GM12878 (cell line): ENCODE data around the gene CSRP3. TPM values are rescaled to one million over a fixed set of nuclear protein-coding genes. Genes with fewer than 3 reads are reported as not detected.
A peak's percentile ranks its signal among the peaks of the same experiment; 100 is the strongest.

Source experiments
- ATAC-seq: fragments of 200-7000 bp; cut with Tn5 transposase; 3 replicates; pipeline ENCODE4 v1.9.1; 2020; ENCODE audit warnings: mild to moderate bottlenecking, moderate library complexity
- BruUV-seq: library from RNA; stranded (reverse); fragments of 400-500 nt; replicated peaks from 2 replicates; lab custom pipeline; 2021; lab: Mats Ljungman, UMichigan
- CTCF ChIA-PET: fragments of 300-600 bp; sonication (Branson Sonifier 250); formaldehyde crosslinking; extraction: SDS; loops from one replicate; lab custom pipeline; 2021; ENCODE audit warnings: inconsistent platforms; lab: Yijun Ruan, JAX
- POLR2A ChIA-PET: fragments of 350-600 bp; formaldehyde crosslinking; extraction: SDS; loops from one replicate; lab custom pipeline; 2021; ENCODE audit warnings: inconsistent platforms; lab: Charles Lee
- RAD21 ChIA-PET: fragments of 300-600 bp; sonication (Branson Sonifier 250); formaldehyde crosslinking; loops from one replicate; lab custom pipeline; 2023; ENCODE audit warnings: antibody characterized with exemption; ENCODE audit not compliant: unreplicated experiment; lab: Charles Lee
- SMC1A ChIA-PET: fragments of 300-600 bp; sonication (Branson Sonifier 250); formaldehyde crosslinking; loops from one replicate; lab custom pipeline; 2023; ENCODE audit not compliant: unreplicated experiment, uncharacterized antibody; lab: Charles Lee
- DNase-seq: peaks from one replicate; pipeline ENCODE4 v3.0.0-alpha.2; 2011; ENCODE audit warnings: low read depth, low spot score
- FAIRE-seq: peaks from 3 replicates; lab custom pipeline; 2011; peaks lifted over from hg19 to GRCh38; lab: Jason Lieb, UNC
- H2AFZ ChIP-seq: 2 replicates; pipeline ENCODE4 v1.6.0; 2011; ENCODE audit warnings: low read depth, low read length, control low read depth; ENCODE audit not compliant: control insufficient read depth
- H3K27ac ChIP-seq: 2 replicates; pipeline ENCODE4 v1.5.1; 2011; ENCODE audit warnings: control low read depth; ENCODE audit not compliant: control insufficient read depth, insufficient read depth
- H3K27me3 ChIP-seq, 2 experiments: replicated peaks in 1 of 2; 2 replicates each; pipeline versions ENCODE4 v1.6.0 to v1.6.1; 2011; ENCODE audit warnings: low read length in 1 of 2; ENCODE audit not compliant: control insufficient read depth in 2 of 2, insufficient read depth in 2 of 2
- H3K36me3 ChIP-seq, 2 experiments: 2 replicates each; pipeline ENCODE4 v1.5.1; 2011; ENCODE audit warnings: low read length in 1 of 2; ENCODE audit not compliant: control insufficient read depth in 2 of 2, insufficient read depth in 2 of 2
- H3K4me1 ChIP-seq: 2 replicates; pipeline ENCODE4 v1.6.1; 2011; ENCODE audit warnings: mild to moderate bottlenecking, low read length, moderate library complexity, mixed read lengths; ENCODE audit not compliant: control insufficient read depth, insufficient read depth
- H3K4me2 ChIP-seq: 2 replicates; pipeline ENCODE4 v1.6.0; 2011; ENCODE audit warnings: control low read depth; ENCODE audit not compliant: control insufficient read depth, insufficient read depth
- H3K4me3 ChIP-seq: fragments of 200-600 bp; sonication (generic); 2 replicates; pipeline ENCODE4 v1.5.1; 2016
- H3K79me2 ChIP-seq: 2 replicates; pipeline ENCODE4 v1.6.0; 2011; ENCODE audit warnings: low read length; ENCODE audit not compliant: control insufficient read depth, insufficient read depth
- H3K9ac ChIP-seq: 2 replicates; pipeline ENCODE4 v1.8.0; 2011; ENCODE audit warnings: low read length, control low read depth, mixed read lengths; ENCODE audit not compliant: control insufficient read depth, insufficient read depth
- H3K9me3 ChIP-seq: replicated peaks from 3 replicates; pipeline ENCODE4 v1.5.1; 2011; ENCODE audit warnings: mild to moderate bottlenecking, low read length; ENCODE audit not compliant: control insufficient read depth, insufficient read depth
- H4K20me1 ChIP-seq: 2 replicates; pipeline ENCODE4 v1.6.0; 2011; ENCODE audit not compliant: control insufficient read depth, insufficient read depth
- BHLHE40 ChIP-seq, 2 experiments: fragments of 450-650 bp in 1 of 2; IDR thresholded peaks; 2 replicates each; pipeline ENCODE4 v1.6.1; 2011 to 2017; ENCODE audit warnings: low read depth in 2 of 2, borderline replicate concordance in 1 of 2, improper control_type of control experiment in 1 of 2, low read length in 1 of 2, mild to moderate bottlenecking in 1 of 2
- CBX3 ChIP-seq: fragments of 200-600 bp; sonication (generic); IDR thresholded peaks from 2 replicates; pipeline ENCODE4 v1.6.1; 2016; ENCODE audit warnings: low read depth, borderline replicate concordance
- ESRRA ChIP-seq: IDR thresholded peaks from 2 replicates; pipeline ENCODE4 v1.6.1; 2012; ENCODE audit warnings: mild to moderate bottlenecking, low read length, improper control_type of control experiment
- HDAC2 ChIP-seq: fragments of 200-600 bp; sonication (generic); IDR thresholded peaks from 2 replicates; pipeline ENCODE4 v1.6.1; 2017
- HSF1 ChIP-seq: fragments of 150-350 bp; IDR thresholded peaks from 2 replicates; pipeline ENCODE4 v1.6.1; 2014; ENCODE audit warnings: mild to moderate bottlenecking, low read depth, low read length
- IRF5 ChIP-seq: fragments of 450-650 bp; IDR thresholded peaks from 2 replicates; pipeline ENCODE4 v1.6.1; 2017; ENCODE audit warnings: borderline replicate concordance
- LARP7 ChIP-seq: fragments of 450-650 bp; IDR thresholded peaks from 2 replicates; pipeline ENCODE4 v1.6.1; 2017; ENCODE audit warnings: mild to moderate bottlenecking
- NR2F1 ChIP-seq: fragments of 450-650 bp; conservative IDR thresholded peaks from 2 replicates; pipeline ENCODE4 v1.6.1; 2017; ENCODE audit warnings: mild to moderate bottlenecking
- POLR2A ChIP-seq: IDR thresholded peaks from 2 replicates; pipeline ENCODE4 v1.6.1; 2011; ENCODE audit warnings: low read depth, mild to moderate bottlenecking, low read length
- STAT3 ChIP-seq: IDR thresholded peaks from 2 replicates; pipeline ENCODE4 v1.6.1; 2011; ENCODE audit warnings: low read depth, low read length, improper control_type of control experiment
- TCF12 ChIP-seq: IDR thresholded peaks from 2 replicates; pipeline ENCODE4 v1.6.1; 2011; ENCODE audit warnings: low read depth, mild to moderate bottlenecking, low read length
- TCF3 ChIP-seq: IDR thresholded peaks from 2 replicates; pipeline ENCODE4 v1.6.1; 2012; ENCODE audit warnings: low read depth, mild to moderate bottlenecking, low read length, borderline replicate concordance; ENCODE audit not compliant: insufficient read depth
- ZNF274 ChIP-seq: IDR thresholded peaks from one replicate; pipeline ENCODE4 v1.8.0; 2011; ENCODE audit not compliant: insufficient read length, insufficient read depth
- WGBS: methylation state at CpG from one replicate; pipeline ENCODE4 v1.1.6; 2016; ENCODE audit warnings: low lambda C conversion rate; ENCODE audit not compliant: insufficient replicate concordance, insufficient coverage; ENCODE audit errors: missing lambda C conversion rate; 5-methylcytosine and 5-hydroxymethylcytosine counted together
- in situ Hi-C: fragments of 300-500 bp; cut with MboI; formaldehyde crosslinking; loops from 9 replicates; pipeline ENCODE4 v1.14.3; 2018; ENCODE audit warnings: mixed read lengths
- intact Hi-C: fragments of 100-400 bp; cut with micrococcal nuclease; formaldehyde crosslinking; loops from one replicate; pipeline ENCODE4 v1.14.2; 2022; ENCODE audit not compliant: unreplicated experiment
- polyA plus RNA-seq, 11 experiments: library from polyadenylated mRNA; depleted of rRNA in 4 of 11; unstranded in 6 of 11; stranded (reverse) in 5 of 11; fragments of >200 nt; fragmentation: Nextera tagmentation in 4 of 11; fragmentation: Illumina TruSeq in 1 of 11; extraction: Ambion mirVana in 4 of 11; extraction: Trizol in 1 of 11; gene quantifications; 1 replicate in 1 of 11; 2 replicates in 10 of 11; pipeline versions ENCODE4 v1.2.1 to v1.2.3, GENCODE V29; 2011 to 2016; ENCODE audit warnings: inconsistent platforms in 2 of 11, missing spikeins in 2 of 11, low read depth in 1 of 11
- total RNA-seq, 4 experiments: library from RNA; depleted of rRNA in 3 of 4; stranded (reverse); fragments of >200 nt in 3 of 4; fragmentation: Illumina TruSeq in 1 of 4; extraction: Trizol in 1 of 4; gene quantifications; 2 replicates each; pipeline versions ENCODE4 v1.2.1 to v1.2.3, GENCODE V29; 2013 to 2021
- TF ChIP-seq, protein P1 (sequence below): fragments of 450-650 bp; IDR thresholded peaks from 2 replicates; pipeline ENCODE4 v1.6.1; 2016; ENCODE audit warnings: mild to moderate bottlenecking

Gene CSRP3
- total and polyA plus RNA-seq, 10 of the 15 experiments (the other 5 are each of a cell fraction or from before 2014, with no cell fraction given): not detected

- intact Hi-C loops: no loop called here
- Histone ChIP-seq H3K79me2 (no peaks in the 10 kb centered on the region), H3K4me2 (no peak overlapping the region), H3K9me3 (no peaks in the 10 kb centered on the region; the same call in 2 of the 3 replicates), H3K27ac (no peak overlapping the region), H3K36me3 (no peaks in the 10 kb centered on the region), H3K4me1 (no peaks in the 10 kb centered on the region), H3K27me3 (no peaks in the 10 kb centered on the region), H4K20me1 (no peaks in the 10 kb centered on the region), H3K4me3 (no peak overlapping the region), H2AFZ (no peak overlapping the region), H3K9ac (no peak overlapping the region)
- in situ Hi-C loops: no loop called here
- BruUV-seq: no TSS peak
- 0 out of 4 replicates have a peak, but pooled peaks of 1 of the 2 experiments have one; percentile 26 for TF ChIP-seq BHLHE40 (IDR thresholded peaks at IDR 0.05; ENCODE audit: borderline replicate concordance in 1 of 2, low read depth in 2 of 2, low read length in 1 of 2)
- no peak for TF ChIP-seq POLR2A
- peak; percentile 35; the same call in 1 of the 2 replicates for TF ChIP-seq NR2F1
- RAD21 ChIA-PET: no interaction called here
- POLR2A ChIA-PET: no interaction called here
- 45% methylated on average over 3 of the region's 3 CpGs for WGBS
- SMC1A ChIA-PET: interaction anchor here (1.1 to 1.8 kb wide), 3 partner anchors 25 to 40 kb away, joined by 3 to 4 read pairs (median 3); no protein-coding TSS in a partner anchor
- DNase-seq (no peak), FAIRE-seq (no peak), ATAC-seq (peak; percentile 55)
- CTCF ChIA-PET: interaction anchor here (1.2 to 3.0 kb wide), 3 partner anchors 11 to 129 kb away, joined by 3 to 11 read pairs (median 3); no protein-coding TSS in a partner anchor
These were observed 2.0 kb downstream of the CSRP3 start for GRCh38 chr11:19199771-19200170.

GRCh38 chr11:19199048-19199447 is 2.7 kb downstream of the CSRP3 start:
- intact Hi-C loops (no loop called here), in situ Hi-C loops (no loop called here)
- 60% methylated on average over 7 of the region's 7 CpGs for WGBS
- H3K4me3 ChIP-seq: no peak overlapping the region
- no peak overlapping the region for H3K4me2 ChIP-seq
- ChIA-PET SMC1A (interaction anchor here (1.0 to 1.8 kb wide), 4 partner anchors 16 to 61 kb away, joined by 3 to 6 read pairs (median 4); no protein-coding TSS in a partner anchor), RAD21 (no interaction called here), CTCF (interaction anchor here (0.9 to 3.0 kb wide), 4 partner anchors 11 to 128 kb away, joined by 3 to 11 read pairs (median 4); no protein-coding TSS in a partner anchor), POLR2A (interaction anchor here (2.1 kb wide), 1 partner anchor 83 kb away, joined by 4 read pairs; no protein-coding TSS in a partner anchor)
- FAIRE-seq: no peak
- no peak overlapping the region for H3K27ac ChIP-seq
- no peaks in the 10 kb centered on the region for H3K79me2 ChIP-seq
- no peaks in the 10 kb centered on the region for H3K36me3 ChIP-seq
- no peaks in the 10 kb centered on the region; the same call in 2 of the 3 replicates for H3K9me3 ChIP-seq
- BruUV-seq: no TSS peak
- no peaks in the 10 kb centered on the region for H3K27me3 ChIP-seq
- H3K4me1 ChIP-seq: no peaks in the 10 kb centered on the region
- no peak for ATAC-seq
- H3K9ac ChIP-seq: no peak overlapping the region
- no peak for DNase-seq
- no peaks in the 10 kb centered on the region for H4K20me1 ChIP-seq
- H2AFZ ChIP-seq: no peak overlapping the region
- TF ChIP-seq TCF12 (no peak), TCF3 (no peak), ESRRA (no peak), LARP7 (no peak), HSF1 (no peak), STAT3 (no peak), HDAC2 (no peak), IRF5 (no peak), ZNF274 (no peak), CBX3 (no peak)
- TF ChIP-seq, protein P1, sequence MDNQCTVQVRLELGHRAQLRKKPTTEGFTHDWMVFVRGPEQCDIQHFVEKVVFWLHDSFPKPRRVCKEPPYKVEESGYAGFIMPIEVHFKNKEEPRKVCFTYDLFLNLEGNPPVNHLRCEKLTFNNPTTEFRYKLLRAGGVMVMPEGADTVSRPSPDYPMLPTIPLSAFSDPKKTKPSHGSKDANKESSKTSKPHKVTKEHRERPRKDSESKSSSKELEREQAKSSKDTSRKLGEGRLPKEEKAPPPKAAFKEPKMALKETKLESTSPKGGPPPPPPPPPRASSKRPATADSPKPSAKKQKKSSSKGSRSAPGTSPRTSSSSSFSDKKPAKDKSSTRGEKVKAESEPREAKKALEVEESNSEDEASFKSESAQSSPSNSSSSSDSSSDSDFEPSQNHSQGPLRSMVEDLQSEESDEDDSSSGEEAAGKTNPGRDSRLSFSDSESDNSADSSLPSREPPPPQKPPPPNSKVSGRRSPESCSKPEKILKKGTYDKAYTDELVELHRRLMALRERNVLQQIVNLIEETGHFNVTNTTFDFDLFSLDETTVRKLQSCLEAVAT: no peak
